ENCODE data around the gene GTF3C1.

Gene GTF3C1

GRCh38 chr16:27417047-27417671 is 132.6 kb downstream of the GTF3C1 start:
- DNase-seq, result no peak

DNA sequence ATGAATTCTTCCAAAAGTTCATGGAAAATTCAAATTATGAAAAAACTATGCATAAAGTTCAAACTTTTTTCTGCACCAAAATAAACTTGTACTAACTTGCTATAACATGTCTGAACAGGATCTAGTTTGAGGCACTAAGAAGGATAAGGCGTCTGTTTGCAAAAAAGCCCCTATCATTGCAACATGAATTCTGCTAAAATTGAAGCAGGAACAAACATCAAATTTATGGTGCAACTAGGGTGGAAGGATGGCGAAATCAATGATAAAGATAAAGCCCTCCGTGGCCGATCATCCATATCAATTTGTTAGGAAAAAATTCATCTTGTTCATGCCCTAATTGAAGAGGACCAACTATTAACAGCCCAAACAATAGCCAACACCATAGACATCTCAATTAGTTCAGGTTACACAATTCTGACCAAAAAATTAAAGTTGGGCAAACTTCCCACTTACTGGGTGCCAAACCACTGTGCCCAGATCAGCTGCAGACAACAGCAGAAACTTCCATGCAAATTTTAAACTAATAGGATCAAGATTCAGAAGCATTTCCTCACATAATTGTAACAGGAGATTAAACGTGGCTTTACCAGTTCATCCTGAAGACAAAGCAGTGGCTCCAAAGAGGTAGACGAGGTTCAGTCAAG is 134.8 kb downstream of the GTF3C1 start:
- no peak for DNase-seq

DNA sequence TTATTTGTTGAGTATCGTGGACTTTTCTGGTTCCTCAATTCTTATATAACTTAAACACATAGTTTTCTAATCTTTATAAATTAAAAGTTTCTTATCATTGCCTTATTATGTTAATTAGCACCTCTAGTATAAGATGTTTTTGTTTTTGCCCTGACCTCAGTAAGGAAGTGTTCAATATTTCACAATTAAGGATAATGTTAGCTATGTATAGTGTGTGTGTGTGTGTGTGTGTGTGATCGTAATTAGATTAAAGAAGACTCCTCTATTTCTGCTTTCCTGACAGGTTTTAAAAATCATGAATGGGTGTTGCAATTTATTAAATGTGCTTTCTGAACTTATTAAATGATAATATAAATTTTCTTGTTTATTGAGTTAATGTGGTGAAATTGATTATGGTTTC is 135.8 kb downstream of the GTF3C1 start:
- DNase-seq, result no peak

GRCh38 chr16:27410761-27411160 is 139.0 kb downstream of the GTF3C1 start:
- no peak for DNase-seq
